Stimulated activated CD4-positive, alpha-beta T cell treated with anti-CD3 and anti-CD28 coated beads, Interleukin-4, amount 100 ng/mL, for 48 hours (primary cell): Measurements from ENCODE around the gene GAS1.

Source experiments
- DNase-seq, 2 donors: peaks; one replicate each; pipeline ENCODE4 v3.0.0-alpha.2; 2020; ENCODE audit warnings: low read depth in 2 of 2

The GAS1 gene

GRCh38 chr9:86947146-86948073 lies at the start of gene GAS1:
Gene GAS1, minus strand, starts transcription at chr9:86947506. Its CDS starts 727 bp downstream, at chr9:86946779.
- peak; percentile 35 to 46 for DNase-seq

GRCh38 chr9:86994231-86994630 lies 46.9 kb upstream of the GAS1 start:
- DNase-seq, result no peak

- DNase-seq, result no peak
Observed at GRCh38 chr9:86993830-86994229, 46.5 kb upstream of the GAS1 start.

GRCh38 chr9:86991077-86991476 lies 43.8 kb upstream of the GAS1 start:
- DNase-seq, result no peak

GRCh38 chr9:86990290-86990689 lies 43.0 kb upstream of the GAS1 start:
- DNase-seq, result no peak

- DNase-seq, result no peak
Observed at GRCh38 chr9:86987900-86988299, 40.6 kb upstream of the GAS1 start.

GRCh38 chr9:86985132-86985647 lies 37.9 kb upstream of the GAS1 start:
- DNase-seq, result no peak

GRCh38 chr9:86983620-86984259 lies 36.4 kb upstream of the GAS1 start:
- no peak for DNase-seq

- DNase-seq, result no peak
Observed at GRCh38 chr9:86983249-86983619, 35.9 kb upstream of the GAS1 start.

- no peak for DNase-seq
Observed at GRCh38 chr9:86980802-86981201, 33.5 kb upstream of the GAS1 start.

- DNase-seq, result no peak
Observed at GRCh38 chr9:86979657-86980056, 32.4 kb upstream of the GAS1 start.

GRCh38 chr9:86978922-86979474 lies 31.7 kb upstream of the GAS1 start:
- DNase-seq, result no peak

GRCh38 chr9:86978413-86978812 lies 31.1 kb upstream of the GAS1 start:
- no peak for DNase-seq

GRCh38 chr9:86977205-86977835 lies 30.0 kb upstream of the GAS1 start:
- no peak for DNase-seq

GRCh38 chr9:86975606-86976005 lies 28.3 kb upstream of the GAS1 start:
- no peak for DNase-seq

- DNase-seq, result no peak
Observed at GRCh38 chr9:86975036-86975435, 27.7 kb upstream of the GAS1 start.

GRCh38 chr9:86974421-86974820 lies 27.1 kb upstream of the GAS1 start:
- DNase-seq, result no peak

- DNase-seq, result no peak
Observed at GRCh38 chr9:86971742-86972141, 24.4 kb upstream of the GAS1 start.

- DNase-seq, result no peak
Observed at GRCh38 chr9:86968258-86968920, 21.1 kb upstream of the GAS1 start.

- DNase-seq, result no peak
Observed at GRCh38 chr9:86966852-86967511, 19.7 kb upstream of the GAS1 start.
